ENCODE measurements around the gene ANKRD11.
"Not testable (repeated sequence)": the region's sequence is repeated elsewhere in the genome, so short reads cannot be mapped to it uniquely, and the experiment has no call there.

Gene ANKRD11

DNA sequence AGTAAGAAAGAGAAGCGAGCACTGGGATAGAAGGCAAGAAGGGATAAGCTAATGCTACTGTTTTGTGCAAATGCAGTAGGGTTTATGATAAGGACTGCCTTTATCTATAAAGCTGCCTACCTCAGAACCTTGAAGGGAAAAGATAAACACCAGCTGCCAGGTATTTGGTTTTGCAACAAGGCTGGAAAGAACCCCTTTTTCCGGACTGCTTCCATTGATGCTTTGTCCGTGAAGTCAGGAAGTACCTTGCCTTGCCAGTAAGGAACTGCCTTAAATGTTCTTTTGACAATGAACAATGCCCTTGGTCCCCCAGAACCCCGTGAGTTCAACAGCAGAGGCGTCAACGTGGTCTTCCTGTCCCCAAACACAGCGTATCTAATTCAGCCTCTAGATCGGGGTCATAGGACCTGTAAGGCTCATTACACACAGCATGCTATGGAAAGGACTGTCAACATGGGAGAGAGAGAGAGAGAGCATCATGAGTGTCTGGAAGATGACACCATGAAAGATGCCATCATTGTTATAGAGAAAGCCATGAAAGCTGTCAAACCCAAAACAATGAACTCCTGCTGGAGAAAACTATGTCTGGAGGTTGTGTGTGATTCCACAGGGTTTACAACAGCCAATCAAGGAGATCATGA is 113.4 kb downstream of the ANKRD11 start:
- no peak for DNase-seq

DNA sequence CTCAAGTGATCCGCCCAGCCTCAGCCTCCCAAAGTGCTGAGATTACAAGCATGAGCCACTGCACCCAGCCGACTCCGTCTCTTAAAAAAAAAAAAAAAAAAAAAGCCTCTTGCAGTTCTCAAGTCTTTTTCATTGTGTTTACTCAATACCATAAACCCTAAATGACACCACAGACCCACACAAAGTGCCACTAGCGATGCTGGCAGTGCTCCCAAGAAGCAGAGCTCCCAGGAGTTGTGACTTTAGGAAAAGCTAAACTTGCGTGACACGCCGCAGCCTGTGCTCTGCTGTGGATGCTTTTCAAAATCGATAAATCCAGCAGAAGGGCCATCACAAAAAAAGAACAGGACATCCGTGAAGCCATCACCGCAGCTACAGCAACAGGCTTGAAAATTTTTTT is 114.7 kb downstream of the ANKRD11 start:
- DNase-seq = no peak

DNA sequence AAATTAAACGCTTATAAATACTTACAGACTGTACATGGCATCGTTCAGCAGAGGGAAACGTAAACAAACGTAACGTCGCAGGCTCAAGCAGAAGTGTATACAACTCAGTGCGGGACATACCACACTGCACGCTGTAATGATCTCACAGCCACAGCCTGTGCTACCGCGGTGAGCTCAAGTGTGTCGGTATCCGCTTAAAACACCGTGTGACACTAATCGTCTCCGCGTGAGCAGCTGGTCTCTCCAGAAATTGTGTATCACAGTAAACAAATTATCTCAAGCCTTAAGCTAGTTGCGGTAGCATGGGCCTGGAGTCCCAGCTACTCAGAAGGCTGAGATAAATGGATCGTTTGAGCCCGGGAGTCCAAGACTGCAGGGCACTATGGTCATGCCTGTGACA is 115.3 kb downstream of the ANKRD11 start:
- DNase-seq = no peak

DNA sequence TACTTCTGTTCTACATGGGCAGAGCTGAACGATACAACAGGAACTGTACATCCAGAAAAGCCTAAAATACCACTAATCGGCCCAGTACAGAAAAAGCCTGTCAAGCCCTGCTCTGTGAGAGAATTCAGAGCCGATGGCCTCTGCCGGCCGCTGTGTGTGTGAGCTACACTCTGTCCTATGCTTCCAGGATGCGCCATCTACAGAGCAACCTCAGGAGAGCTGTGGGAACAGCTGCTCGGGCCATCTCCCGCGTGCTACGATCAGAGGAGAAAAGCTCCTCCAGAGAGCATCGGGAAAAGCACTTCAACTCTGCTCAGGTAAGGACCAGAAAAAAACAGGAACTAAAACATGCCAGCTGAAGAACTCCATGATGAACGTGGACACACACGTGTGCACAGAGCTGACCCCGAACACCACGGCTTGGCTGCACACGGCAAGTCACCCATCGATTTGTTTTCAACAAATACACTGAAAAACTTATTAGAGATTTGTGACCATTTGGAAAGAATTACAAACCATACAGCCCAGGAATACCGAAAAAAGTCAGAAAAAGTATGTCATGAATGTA is 115.9 kb downstream of the ANKRD11 start:
- DNase-seq = no peak

DNA sequence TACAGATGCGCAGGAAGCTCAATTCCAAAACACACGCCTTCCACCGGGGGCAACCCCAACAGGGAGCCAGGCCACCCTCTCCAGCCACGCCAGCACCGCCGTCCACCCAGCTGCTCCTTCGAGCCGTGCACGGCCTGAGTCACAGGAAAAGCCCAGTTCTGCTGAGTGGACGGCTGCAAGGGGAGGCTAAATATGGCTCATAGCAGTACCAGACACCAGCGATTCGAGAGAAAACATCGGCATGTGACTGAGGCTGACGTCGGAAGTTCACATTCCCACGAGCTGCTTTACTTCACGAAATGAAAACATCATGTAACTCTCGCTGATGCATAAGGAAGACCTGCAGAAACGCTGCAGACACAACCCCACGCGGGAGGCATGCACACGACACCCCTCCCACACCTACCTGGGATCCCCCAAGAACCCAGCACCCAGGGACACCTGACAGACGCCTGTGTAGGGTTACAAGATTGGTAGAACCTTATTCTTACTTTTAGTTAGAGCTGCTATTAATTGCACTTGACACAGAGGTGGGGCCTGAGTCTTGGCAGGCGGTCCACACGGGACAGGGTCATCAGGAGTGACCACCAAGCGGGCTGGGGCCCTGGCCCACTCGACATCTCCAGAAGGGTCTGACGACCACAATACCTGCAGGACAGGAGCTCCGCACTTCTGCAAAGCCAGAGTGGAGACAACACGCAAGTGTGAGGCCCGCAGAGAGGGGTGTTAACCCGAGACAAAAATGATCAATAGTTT is 116.8 kb downstream of the ANKRD11 start:
- no peak for DNase-seq

DNA sequence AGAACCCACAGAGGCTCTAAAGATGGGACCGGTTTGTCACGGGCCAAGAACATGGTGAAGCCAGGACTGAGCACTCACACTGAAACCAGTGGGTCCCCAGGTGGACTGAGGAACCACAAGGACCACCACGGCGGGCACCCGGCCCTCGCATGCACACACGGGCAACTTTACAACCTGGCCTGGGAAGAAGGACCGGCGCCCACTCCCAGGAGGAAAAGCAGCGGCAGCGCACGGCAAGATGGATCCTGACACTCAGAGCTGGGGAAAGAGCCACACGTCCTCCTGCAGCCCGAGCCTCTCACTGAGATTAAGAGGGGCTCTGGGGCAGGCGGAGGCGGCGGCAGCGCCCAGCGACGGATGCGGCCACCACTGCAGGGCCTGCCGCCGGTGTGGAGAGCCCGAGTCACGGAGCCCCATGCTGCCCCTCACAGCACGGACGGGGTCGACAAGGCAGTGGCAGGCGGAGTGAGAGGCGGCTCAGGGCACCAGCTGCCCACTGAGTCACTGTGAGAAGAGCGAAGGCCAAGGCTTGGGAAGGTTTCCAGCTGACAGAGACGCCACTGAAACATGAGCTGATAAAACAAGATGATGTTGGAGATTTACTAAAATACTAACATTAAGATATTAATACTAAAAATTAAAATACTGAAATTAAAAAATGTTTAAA is 118.3 kb downstream of the ANKRD11 start:
- no peak for DNase-seq

DNA sequence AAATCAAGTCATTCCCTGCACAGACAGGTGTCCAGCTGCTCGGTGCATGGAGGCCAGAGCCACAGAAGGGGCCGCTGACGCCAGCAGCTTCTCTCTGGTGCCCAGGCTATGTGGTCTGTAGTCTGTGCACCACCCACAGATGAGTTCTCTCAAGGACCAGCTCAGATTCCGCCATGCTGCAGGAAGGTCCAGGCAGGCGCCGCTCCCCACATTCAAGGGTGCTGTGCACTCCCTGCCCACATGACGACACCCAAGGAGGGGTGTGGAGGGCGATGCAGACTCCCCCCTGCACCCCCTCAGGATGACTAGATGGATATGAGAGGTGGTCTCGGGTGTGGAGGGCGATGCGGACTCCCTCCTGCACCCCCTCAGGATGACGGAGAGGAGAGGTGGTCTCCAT is 119.0 kb downstream of the ANKRD11 start:
- no peak for DNase-seq

DNA sequence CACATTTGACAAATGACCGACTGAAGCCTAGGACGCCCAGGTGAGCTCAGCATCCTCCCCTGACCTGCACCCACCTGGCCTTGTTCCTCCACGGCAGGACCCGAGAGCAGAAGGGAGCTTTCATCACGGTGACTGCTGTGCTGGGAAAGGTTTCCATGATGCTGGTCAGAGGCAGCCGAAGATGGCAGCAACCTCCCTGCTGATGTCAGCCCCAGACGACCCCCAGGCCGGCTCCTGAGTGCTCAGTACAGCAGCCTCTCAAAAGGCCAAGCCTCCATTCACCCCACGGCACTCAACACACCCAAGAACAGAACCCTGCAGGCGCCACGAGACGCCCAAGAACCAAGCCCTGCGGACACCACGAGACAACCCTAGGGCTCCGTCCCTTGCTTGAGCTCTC is 119.8 kb downstream of the ANKRD11 start:
- DNase-seq = no peak

DNA sequence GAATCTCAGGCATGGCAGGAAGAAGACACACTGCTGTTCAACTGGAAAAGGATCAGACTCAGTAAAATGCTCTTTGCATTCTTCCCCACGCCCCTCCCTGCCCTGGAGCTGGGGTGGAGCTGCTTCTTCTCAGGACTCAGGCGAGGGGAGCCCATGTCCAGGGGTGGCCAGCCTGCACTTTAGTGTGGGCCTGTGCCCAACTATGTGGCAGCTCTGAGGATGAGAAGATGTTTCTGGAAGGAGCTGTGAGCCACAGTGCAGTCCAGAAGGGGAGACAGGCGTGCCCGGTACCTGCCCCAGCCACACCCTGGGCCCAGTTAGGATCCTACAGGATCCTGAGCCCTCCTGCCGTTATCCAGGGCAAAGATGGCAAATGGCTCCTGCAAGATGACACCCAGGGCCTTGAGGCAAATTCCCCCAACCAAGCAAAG is 120.3 kb downstream of the ANKRD11 start:
- DNase-seq = no peak

DNA sequence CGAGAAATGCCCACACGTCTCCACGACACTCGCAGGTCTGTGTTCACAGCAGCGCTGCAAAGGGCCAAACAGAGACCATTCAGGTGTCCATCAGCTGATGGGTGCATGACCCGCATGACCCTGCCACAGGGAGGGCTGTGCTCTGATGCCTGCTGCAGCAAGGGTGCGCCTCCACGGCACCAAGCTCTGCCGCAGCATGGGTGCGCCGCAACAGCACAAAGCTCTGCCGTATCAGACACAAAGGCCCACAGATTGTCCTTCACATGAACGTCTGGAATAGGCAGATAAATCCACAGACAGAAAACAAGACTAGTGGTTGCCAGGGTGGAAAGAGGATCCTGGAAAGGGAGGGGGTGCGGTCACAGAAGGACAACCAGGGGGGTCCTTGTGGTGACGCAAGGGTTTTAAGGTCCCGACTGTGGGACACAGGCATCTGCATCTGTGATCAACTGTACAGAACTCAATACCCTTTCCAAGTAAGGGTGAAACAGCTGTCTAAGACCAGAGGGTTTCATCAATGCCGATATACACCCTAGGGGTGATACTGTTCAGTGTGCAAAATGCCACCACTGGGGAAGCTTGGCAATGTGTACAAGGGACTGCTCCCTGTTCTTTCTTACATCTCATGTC is 121.0 kb downstream of the ANKRD11 start:
- DNase-seq = peak; percentile 55

DNA sequence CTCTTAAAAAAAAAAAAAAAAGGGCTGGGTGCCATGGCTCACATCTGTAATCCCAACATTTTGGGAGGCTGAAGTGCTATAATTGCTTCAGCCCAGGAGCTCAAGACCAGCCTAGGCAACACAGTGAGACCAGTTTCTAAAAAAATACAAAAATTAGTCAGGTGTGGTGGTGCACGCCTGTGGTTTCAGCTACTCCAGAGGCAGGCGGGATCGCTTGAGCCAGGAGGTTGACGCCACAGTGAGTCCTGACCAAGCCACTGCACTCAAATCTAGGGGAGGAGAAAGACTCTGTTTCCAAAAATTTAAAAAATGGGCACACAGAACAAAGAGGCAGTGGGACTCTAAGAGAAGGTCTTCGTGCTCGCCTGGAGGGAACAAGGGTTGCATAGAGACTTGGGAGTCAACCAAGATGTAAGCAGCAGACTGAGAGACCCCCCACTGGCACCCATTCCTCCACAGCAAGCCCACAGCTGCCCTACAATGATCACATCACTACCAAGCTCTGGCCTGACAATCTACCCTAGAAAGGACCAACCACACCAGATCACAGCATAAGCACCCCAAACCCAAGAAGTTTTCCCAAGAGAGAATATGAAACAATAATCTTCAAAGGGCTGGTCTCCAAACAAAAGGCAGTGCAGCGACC is 121.6 kb downstream of the ANKRD11 start:
- DNase-seq = no peak

DNA sequence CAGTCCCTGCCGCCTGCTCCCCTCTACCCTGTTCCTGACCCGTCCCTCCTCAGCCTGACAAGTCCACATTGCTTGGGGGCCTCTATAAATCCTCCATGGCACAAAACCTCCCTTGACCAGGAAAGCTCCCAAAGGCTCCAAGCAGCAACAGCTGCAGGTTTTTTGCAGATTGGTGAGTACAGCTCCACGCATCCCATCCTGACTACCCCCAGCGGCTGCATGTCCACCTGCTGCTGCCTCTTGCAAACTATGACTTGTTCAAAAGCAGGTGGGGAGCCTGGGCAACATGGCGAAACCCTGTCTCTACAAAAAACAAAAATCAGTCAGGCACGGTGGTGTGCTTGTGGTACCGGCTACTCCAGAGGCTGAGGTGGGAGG is 122.8 kb downstream of the ANKRD11 start:
- DNase-seq = no peak

DNA sequence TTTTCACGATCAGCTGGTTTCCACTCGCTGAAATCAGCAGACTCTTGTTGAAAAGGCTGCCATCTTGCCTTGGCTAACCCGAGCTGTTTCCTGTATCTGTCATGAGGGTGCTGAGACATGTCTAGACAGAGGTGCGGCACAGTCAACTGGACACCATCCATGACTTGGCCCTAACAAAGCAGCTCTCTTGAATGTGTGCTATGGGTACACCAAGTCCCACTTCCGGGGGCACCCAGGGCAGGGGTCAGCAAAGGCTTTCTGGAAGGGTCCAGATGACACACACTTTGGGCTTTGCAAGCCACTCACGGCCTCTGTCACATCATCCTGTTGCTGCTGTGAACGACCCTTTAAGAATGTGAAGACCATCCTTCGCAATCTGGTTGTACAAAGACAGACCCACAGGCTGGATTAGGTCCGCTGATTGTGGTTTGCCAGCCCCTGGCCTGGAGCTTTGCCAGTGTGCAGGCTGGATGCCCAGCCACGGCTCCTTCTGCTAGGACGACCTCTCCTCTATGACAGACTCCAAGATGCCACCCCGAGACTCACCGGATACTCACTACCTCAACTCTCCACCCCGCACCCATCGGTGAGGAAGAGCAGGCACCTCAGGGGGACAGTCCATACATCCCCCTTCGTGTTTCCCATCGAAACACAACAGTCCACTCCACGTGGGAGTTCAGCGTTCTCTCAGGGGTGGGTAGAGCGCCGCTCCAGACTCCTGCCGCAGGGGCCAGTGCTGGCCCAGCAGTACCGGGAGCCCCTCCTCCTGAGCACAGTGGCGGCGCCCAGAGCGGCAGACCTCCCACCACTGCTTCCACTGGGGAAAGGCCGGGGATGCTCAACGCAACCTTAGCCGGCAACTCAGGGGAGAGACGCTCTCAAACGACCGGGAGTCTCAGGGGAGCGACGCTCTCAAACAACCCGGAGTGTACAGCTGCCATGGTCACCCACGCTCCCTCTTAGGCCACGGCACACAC is 123.5 kb downstream of the ANKRD11 start:
- peak; percentile 33 for DNase-seq

DNA sequence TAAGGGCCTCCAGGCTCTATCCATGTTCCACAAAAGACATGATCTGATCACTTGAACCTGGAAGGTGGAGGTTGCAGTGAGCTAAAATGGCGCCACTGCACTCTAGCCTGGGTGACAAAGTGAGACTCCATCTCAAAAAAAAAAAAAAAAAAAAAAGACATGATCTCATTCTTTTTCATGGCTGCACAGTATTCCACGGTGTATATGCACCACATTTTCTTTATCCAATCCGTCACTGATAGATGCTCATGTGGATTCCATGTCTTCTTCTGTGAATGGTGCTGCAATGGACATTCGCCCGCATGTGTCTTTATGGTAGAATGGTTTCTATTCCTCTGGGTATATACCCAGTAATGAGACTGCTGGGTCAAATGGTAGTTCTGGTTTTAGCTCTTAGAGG is 124.4 kb downstream of the ANKRD11 start:
- DNase-seq = no peak

DNA sequence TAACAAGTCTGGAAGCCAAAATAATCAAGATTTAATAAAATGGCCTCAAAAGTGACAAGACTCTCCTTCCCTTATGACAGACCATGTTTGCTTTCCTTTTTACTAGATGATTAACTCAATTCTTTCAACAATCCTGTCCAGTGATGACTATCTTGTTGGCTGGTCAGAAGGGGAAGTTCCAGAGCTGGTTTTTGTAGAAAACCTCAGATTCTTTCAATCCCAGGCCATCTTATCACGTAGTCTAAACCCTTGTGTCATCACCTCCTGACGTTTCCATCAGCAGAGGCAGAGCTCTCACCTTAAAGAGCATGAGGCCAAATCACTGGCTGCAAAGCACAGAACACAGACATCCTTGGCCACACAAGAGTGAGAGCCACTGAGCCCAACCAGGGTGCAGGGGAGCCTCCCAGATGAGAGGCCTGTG is 125.3 kb downstream of the ANKRD11 start:
- peak; percentile 60 for DNase-seq

DNA sequence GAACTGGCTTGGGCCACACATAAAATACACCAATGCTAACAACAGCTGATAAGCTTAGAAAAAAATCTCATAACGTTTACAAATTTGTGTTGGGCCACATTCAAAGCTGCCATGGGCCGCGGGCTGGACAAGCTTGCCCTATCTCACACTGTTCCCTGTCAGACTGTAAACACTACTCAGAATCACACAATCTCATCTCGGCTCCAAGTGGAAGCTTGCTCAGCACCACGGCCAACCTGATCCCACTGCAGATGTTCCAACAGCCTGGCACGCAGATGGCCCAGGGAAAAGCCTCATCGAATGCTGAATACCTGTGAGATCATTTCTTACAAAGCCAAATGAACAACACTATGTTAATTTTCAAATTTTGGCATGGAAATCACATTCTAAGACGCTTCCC is 125.8 kb downstream of the ANKRD11 start:
- no peak for DNase-seq

DNA sequence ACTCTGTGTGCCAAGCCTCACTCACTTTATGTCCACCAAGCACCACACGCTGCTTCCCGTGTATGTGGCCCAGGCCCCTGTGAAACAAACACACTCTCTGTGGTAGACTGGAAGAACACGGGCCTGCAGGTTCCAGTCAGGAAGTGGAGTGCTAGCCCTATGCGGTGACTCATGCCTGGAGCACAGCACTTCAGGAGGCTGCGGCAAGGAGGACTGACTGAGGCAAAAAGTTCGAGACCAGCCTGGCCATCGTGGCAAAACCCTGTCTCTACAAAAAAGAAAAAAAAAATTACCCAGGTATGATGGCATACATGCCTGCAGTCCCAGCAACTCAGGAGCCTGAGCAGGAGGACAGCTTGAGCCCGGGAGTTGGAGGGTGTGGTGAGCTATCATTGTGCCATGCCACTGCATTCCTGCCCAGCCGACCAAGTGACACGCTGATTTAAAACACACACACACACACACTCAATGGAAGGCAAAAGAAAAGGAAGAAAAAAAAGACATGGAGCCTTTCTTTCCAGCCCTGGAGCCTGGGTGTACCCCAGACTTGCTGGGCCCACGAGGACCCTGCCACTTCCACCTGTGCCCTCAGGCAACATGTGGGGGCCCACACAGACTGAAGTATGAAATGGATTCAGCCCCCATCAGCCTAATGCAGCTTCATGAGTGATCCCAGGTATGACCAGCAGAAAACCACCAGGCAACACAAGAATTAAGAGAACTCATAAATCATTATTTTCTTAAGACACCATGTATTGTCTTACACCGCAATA is 126.6 kb downstream of the ANKRD11 start:
- DNase-seq = peak; percentile 73

DNA sequence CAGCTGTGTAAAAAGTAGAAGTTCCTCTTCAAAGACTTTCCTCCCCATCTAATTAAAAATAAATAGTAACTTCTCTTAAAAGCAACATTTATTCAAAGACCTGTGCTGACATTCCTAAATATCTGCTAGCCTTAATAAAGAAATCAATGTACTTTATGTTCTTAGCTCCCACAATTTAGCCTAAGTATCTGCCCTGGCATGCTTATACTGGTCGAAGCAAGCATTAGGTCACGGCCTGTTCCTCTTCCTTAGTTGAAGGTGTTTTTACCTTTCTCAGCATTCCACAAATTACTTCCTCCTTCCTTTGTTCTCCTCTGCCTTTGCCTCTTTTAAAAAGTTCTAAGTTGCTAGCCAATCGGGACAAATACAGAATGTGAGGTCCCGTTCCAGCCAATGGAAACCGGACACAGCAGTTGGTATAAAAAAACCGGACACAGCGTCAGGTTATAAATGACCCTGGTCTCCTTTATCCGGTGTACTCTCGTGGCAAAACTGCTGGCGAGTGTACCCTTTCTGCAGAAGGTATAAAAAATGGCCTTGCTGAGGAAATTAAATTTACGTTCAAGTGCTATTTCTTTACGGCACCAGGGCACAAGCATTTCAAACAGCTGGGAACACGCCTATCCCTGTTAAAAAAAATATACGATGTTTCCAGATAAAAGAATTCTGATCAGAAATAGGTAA is 127.7 kb downstream of the ANKRD11 start:
- not testable (repeated sequence) for DNase-seq

DNA sequence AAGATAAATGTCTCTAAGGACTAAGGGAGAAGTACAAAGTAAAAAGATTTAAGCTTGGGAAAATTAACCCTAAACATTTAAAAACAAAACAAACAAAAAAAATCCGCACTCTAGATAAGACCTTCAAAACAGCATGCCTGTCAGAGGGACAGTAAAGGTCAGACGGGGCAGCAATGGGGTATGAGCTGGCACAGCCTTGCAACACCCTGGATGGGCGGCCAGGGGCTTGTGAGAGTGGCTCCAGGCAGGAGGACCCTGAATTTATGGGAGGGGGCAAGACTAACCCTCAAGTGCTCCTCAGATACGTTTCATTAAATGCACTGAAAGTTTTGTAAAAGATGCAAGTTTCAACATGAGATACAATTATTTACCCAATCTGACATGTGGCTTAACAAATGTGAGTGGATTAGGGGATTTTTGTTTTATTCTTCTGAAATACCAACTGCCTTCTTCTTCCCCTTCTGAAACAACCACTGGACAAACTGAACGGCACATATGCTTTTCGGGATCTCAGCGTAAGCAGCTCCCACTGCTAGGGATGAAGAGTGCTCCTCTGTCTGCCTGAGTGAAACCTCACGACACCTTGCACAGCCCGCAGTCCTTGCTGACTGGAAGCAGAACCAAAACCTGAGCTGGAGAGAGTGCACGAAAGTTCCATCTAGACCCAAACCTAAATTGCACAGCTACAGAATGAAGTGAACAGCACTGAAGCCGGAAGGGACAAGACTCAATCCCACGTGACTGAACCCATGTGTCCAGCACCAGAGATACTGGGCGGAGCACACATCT is 128.4 kb downstream of the ANKRD11 start:
- DNase-seq = peak; percentile 72
